Stimulated activated naive CD8-positive, alpha-beta T cell treated with anti-CD3 and anti-CD28 coated beads, Interleukin-15, Interleukin-2, amounts not matched to agents 100 U/mL and 50 U/mL, for 24 hours (primary cell): ENCODE results near the gene GFOD1.

Source experiments
- ATAC-seq: fragments of 150-1000 bp; cut with Tn5 transposase; one replicate; pipeline ENCODE4 v1.10.0; 2021
- DNase-seq: peaks from one replicate; pipeline ENCODE4 v3.0.0; 2021

The GFOD1 gene

GRCh38 chr6:13485923-13486562 is 1.4 kb downstream of the GFOD1 start:
- ATAC-seq (no peak), DNase-seq (peak; percentile 56)

- DNase-seq = no peak
- no peak for ATAC-seq
Measured at GRCh38 chr6:13485303-13485702, 2.1 kb downstream of the GFOD1 start.

GRCh38 chr6:13484827-13485226 is 2.6 kb downstream of the GFOD1 start:
- DNase-seq (no peak), ATAC-seq (no peak)

- ATAC-seq (peak; percentile 26), DNase-seq (peak; percentile 28)
Measured at GRCh38 chr6:13484138-13484708, 3.2 kb downstream of the GFOD1 start.

- ATAC-seq (no peak), DNase-seq (no peak)
Measured at GRCh38 chr6:13480631-13481501, 6.5 kb downstream of the GFOD1 start.

- no peak for ATAC-seq
Measured at GRCh38 chr6:13479971-13480434, 7.4 kb downstream of the GFOD1 start.

GRCh38 chr6:13479206-13479800 is 8.1 kb downstream of the GFOD1 start:
- ATAC-seq = peak; percentile 48

More at GRCh38 chr6:13479971-13480434, 7.4 kb downstream of the GFOD1 start:
- DNase-seq = no peak

GRCh38 chr6:13478525-13478966 is 8.9 kb downstream of the GFOD1 start:
- peak; percentile 67 for ATAC-seq
- DNase-seq = peak; percentile 33

More at GRCh38 chr6:13479206-13479800, 8.1 kb downstream of the GFOD1 start:
- no peak for DNase-seq

GRCh38 chr6:13474787-13475186 is 12.6 kb downstream of the GFOD1 start:
- ATAC-seq (no peak), DNase-seq (no peak)

GRCh38 chr6:13474360-13474759 is 13.0 kb downstream of the GFOD1 start:
- DNase-seq (no peak), ATAC-seq (no peak)

- DNase-seq (no peak), ATAC-seq (no peak)
Measured at GRCh38 chr6:13473768-13474165, 13.6 kb downstream of the GFOD1 start.

GRCh38 chr6:13472976-13473767 is 14.2 kb downstream of the GFOD1 start:
- no peak for DNase-seq
- ATAC-seq = no peak

- ATAC-seq = no peak
- DNase-seq = no peak
Measured at GRCh38 chr6:13472099-13472498, 15.3 kb downstream of the GFOD1 start.

- no peak for DNase-seq
- no peak for ATAC-seq
Measured at GRCh38 chr6:13471184-13471583, 16.2 kb downstream of the GFOD1 start.

GRCh38 chr6:13470238-13471140 is 16.9 kb downstream of the GFOD1 start:
- DNase-seq = no peak
- no peak for ATAC-seq

- ATAC-seq (peak; percentile 39), DNase-seq (no peak)
Measured at GRCh38 chr6:13469693-13470092, 17.7 kb downstream of the GFOD1 start.

- ATAC-seq = no peak
- DNase-seq = no peak
Measured at GRCh38 chr6:13468839-13469238, 18.6 kb downstream of the GFOD1 start.

- DNase-seq (no peak), ATAC-seq (no peak)
Measured at GRCh38 chr6:13467216-13467600, 20.2 kb downstream of the GFOD1 start.

GRCh38 chr6:13466304-13467215 is 20.8 kb downstream of the GFOD1 start:
- peak; percentile 61 for DNase-seq
- peak; percentile 88 for ATAC-seq

GRCh38 chr6:13465734-13466133 is 21.7 kb downstream of the GFOD1 start:
- ATAC-seq (peak; percentile 33), DNase-seq (no peak)
